Daoy (cell line): ENCODE data around the gene P4HB. TPM values are rescaled to one million over a fixed set of nuclear protein-coding genes. Genes with fewer than 3 reads are reported as not detected.

Source experiments
- DNase-seq: peaks from one replicate; pipeline ENCODE4 v3.0.0-alpha.2; 2015; ENCODE audit warnings: low read depth
- total RNA-seq: library from RNA; depleted of rRNA; stranded (reverse); fragments of >200 nt; shearing (Covaris generic); gene quantifications from 2 replicates; pipeline ENCODE4 v1.2.3, GENCODE V29; 2014

The P4HB gene
- total RNA-seq, 1 experiment from 2014 or later = 1,181 TPM

DNA sequence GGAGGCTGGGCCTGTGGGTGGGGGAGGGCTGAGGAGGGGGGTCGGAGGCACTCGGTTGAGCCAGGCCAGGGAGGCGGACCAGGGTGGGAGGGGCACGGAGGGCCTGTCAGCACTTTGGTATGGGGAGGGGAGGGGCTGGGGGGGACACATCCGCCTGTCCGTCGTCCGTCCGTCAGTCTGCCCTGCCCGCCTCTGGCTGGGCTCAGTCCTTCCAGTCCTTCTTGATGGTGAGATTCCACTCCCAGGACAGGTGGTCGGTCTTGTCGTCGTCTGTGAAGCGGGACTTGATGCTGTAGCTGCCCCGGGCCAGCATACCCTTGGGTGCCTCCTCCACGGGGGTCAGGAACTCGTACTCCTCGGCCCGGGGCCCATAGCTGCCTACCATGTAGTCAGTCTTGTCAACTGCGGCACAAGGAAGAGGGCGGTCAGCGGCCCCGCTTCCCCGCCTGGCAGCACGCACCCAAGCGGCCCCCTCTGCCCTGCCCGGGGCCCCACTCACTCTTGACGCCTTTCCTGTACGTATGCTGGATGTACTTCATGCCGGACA lies 8.4 kb upstream of the P4HB start:
- DNase-seq = peak; percentile 88

DNA sequence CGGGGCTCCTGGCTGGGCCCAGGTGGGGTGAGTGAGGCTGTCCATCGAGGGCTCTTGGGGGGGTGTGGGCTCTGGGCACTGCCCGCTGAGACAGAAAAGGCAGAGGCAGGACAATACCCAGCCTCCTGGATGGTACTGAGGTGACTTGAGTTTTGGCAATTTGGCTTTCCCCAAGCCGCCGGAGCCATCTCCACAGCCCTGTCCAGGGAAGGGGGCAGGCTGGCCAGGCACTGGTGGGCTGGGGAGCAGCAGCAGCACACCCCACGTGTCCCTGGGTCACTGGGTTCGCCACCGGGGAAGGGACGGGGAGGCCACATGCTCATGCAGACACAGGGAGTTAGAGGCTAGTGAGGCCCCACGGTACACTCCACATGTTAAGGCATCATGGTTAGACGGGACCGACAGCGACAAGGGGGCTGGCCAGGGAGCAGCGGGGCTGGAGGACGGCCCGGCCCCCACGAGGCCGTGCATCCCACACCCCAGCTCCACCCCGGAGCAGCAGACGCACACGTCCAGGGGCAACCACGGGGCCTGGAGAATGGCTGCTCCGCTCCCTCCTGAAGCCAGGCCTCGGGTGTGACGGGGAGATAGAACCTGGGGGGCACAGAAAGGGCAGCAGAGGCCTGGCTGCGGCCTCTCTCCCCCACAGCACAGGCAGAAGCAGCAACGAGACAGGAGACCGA lies 7.8 kb upstream of the P4HB start:
- peak; percentile 62 for DNase-seq

DNA sequence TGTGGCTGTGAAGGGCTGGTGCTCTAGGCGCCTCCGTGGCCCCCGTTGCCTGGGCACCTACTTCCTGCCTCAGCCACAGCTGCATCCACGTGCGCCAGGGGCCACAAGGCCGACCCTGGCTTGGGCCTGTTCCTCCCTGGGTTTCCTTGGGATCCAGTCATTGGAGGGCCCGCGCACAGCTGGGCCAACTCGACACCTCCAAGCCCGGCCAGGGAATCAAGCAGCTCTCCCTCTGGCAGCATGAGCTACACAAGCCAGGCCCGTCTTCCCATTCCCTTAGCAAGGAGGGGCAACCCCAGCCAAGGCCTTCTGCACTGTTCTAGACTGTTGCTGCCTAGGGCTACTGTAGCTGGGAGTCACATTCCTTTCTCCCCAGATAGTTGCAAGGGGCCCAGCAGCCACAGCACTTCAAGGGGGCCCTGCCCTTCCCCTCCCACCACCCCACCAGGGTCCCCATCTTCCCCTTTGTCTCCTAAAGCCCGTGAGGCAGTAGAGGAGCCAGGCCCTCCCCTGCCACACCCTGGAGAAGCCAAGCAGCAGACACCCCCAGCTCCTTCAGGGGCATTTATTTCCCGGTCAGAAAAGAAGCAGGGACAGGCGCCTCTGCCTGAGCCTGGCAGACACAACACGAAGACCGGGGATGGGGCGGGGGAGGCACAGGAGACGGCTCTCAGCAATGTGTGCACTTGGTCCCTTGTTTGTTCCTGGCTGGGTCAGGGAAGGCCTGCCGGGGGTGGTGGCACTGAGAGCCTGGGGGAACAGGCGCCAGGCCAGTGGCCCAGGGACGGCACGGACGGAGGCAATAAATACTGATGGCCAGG lies 7.0 kb upstream of the P4HB start:
- peak; percentile 67 for DNase-seq

DNA sequence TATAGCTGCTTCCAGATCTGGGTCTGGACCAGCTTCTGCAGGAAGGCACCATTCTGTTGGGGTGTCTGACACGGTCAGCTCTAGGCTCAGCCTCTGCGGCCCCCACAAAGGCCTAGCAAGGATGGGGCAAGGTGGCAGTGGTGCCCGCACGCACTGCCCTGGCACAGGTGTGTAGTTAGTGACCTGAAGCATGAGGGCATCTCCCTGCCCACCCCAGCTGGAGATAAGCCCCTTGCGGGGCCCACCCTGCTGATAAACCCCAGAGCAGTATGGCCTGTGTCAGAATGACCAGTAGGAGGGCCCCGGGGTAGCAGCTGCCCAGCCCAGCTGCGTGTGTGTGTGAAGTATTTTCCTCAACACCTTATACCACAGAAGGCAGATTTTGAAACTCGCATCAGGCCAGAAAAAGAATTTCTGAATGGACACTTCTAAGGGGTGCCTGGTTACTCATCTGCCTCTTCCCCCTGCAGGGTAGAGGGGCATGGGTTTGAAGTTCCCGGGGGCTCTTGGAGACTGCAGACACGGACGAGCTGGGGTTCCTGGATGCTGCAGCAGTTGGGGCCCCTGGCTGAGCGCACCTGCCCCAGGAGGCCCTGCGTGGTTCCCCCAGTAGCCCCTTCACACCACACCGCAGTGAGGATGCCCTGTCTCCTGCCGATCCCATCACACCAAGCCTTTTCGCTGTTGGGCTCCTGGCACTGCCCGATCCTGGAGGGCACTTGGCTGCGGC lies 6.3 kb upstream of the P4HB start:
- DNase-seq = no peak

DNA sequence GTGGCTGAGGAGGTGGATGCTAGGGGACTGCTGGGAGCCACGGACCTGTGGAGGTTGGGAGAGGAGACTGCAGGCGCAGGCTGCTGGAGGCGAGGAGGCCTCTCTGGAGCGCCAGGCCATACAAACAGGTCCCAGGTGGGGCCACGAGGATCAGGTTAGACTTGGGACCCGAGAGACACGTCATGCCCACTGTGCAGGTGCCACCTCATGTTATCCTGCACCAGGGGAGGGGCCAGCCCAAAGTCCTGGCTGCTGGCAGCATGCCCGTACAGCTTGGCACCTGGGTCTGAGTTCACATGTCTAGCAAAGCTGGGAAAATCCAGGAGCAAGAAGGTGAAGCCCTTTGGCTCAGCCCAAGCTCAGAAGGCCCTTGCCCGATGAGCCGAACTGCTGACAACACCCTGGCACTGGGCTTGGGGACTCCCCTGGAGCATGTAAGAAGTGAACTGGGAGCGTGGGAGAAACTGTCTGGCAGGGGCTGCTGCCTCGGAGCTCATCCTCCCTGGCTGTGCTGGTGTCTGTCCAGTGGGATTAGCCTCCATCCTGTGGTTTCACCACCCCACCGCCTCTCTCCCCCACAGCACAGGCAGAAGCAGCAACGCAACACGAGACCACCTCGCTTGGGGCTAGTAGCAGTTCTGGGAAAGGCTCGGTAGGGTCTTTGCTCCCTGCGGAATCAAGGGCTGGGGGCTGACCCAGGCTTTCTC lies 5.6 kb upstream of the P4HB start:
- peak; percentile 36 for DNase-seq

DNA sequence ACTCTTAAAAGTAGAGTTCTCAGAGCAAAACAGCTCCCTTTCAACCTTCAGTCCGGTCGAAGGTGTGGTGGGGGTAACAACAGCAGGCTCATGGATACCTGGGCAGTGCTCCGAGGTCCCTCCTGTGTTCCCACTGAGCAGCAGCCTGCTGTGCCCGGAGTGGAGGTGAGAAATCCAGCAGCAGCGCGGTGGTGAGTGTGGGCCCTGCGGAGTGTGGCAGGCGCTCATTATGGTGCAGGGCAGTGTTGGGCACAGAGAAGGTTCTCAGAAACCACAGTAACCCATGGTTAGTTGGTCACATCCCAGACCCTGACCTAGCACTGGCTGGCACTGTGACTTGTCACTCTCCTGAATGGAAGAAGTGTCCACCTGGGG lies 5.0 kb upstream of the P4HB start:
- DNase-seq = no peak

DNA sequence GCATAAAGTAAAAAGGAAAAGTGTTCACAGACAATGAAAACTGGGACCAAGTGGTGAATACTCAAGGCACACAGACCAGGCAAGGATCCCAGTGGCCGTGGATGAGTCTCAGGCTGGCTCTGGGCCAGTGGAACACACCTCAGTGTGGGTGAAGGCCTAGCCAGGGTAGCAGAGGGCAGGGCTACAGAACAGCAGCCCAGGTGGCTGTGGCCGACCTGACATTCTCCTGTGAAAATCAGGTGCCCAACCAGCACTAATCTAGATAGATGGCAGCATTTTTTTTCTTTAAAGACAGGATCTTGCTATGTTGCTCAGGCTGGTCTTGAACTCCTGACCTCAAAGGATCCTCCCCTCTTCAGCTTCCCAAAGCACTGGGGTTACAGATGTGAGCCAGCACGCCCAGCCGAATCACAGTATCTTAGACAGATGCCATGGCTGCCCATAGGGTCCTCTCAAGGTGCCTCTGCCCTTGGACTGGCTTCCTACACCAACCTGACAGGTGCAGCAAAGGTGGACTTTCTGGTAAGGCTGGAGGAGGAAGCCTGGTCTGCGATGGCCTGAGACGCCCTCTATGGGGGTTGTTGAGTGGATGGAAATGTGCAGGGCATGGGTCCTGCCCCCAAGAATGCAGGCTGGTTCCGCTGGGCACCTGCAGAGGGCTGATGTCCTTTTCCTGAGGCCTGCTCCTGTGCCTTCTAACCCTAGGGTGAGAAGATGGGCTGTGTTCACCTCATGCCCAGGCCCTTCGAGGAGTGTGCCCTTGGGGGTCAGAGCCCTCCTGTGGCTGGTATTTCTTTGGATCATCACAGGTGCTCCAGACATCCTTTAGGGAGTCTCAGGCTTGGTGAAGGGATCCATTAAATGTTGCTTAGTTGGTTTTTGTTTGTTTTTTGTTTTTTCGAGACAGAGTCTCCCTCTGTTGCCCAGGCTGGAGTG lies 3.8 kb upstream of the P4HB start:
- DNase-seq = no peak

DNA sequence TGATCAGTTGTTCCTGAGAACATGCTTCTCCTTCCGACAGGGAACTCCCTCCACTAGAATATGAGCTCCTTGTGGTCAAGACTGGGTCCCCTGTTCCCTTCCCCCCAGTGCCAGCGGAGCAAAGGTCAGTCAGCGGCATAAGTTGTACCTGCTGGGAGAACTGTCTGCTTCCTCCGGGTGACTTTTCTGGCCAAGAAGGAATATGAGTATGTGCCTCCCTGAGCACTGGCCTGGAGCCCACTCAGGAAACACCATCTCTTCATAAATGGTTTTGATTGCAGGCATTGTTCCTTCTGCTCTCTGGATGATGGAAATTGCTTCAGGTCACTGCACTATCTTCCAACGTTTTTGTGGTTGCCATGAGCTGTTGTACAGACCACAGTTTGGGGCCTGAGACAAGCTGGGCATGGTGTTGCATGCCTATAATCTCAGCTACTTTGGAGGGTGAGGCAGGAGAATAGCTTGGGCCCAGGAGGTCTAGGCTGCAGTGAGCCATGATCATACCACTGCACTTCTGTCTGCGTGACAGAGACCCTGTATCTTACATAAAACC lies 2.9 kb upstream of the P4HB start:
- DNase-seq = no peak

DNA sequence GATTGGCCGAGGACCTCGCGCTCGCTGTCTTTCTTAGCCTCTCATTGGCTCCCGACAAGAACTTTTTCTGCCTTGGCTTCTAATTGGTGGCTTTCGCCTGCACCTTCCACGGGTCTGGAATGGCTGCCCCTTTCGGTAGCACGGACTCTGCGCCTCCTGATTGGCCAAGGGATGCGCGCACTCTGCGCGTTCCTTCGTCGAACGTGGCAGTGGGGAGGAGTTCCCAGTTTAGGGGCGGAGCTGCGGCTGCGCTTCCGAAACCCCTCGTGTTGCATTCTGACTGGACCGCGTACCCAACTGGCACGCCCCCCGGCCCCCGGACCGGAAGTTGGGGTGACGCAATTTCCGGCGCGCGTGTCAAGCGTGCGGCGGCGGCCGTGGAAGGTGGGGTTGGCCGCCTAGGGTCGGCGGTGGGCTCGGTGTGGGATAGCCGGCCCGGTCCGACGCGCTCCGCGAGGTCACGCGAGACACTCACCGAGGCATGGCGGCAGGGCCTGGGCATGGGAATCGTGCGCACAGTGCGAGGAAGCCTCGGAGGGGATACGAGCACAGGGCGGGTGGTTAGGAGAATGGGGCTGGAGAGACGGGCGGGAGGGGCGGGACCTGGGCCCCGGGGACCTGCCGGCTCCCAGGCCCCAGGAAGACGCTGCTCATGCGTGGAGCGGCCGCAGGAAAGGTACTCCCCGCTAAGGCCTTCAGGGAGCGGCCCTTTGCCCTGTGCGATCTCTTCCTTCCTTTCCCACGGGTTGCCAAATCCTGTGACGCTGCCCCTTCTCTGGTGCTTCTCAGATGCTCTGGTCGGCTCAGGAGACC lies 627 bp upstream of the P4HB start:
- DNase-seq = peak; percentile 100

DNA sequence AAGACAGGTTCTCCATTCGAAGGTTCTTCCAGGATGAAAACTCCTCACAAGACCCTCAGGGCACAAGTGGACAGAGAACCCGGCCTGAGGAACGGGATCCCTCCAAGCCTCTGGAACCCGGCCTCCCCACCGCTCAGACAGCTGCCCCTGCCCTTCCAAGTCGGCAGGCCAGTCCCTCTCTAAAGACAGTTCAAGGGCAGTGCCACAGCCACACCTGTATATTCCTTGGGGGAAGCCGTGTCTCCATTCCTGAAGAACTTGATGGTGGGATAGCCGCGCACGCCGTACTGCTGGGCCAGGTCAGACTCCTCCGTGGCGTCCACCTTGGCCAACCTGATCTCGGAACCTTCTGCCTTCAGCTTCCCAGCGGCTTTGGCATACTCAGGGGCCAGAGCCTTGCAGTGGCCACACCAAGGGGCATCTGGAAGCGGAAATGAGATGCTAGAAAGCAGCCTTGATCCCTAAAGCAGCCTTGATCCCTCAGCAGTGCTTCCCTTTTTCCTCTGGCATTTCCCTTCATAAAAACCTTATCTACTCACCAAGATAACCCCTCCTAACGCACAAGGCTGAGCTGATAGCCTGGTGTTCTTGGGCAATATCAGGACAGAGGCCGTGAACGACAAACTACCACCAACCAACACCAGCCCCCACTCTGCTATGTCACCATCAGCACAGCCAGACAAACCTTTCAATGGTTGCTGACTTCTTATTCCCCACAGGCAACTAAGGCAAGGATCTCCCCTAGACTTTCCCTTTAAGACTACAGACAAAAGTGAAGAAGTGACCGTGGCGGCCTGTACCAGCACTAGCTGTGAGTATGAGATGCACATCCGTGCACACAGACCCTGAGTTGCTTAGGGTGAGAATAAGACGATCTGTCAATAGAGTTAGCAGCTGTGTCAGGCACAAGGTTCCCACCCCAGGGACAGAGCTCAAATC lies 1.1 kb downstream of the P4HB start:
- DNase-seq = no peak

DNA sequence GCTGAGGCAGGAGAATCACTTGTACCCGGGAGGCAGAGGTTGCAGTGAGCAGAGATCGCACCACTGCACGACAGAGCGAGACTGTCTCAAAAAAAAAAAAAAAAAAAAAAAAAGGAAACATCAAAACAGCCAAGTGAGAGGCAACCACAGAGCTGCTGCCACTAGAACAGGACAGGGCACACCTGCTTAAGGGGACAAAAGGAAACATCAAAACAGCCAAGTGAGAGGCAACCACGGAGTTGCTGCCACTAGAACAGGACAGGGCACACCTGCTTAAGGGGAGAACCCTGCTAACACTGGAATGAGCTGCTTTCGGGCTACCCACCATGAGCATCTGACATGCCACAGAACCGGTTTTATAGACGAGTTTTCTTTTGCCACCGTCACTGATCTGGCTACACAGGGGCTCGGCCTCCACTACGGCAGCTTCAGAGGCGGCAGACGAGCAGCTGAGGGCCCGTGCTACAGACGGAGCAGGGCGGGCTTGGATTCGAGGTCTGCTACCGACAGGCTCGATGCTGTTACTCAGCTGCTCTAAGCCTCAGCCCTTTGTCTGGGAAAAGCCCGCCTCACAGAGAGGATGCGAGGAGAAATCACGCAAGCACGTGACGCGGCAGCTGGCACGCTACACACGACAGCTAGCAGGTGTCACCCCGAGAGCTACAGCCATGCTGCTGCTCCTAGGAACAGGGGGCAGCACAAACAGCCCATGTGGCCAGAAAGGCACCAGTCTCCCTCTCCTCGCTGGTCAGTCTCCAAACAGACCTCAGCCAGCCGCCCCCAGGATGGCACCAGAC lies 2.0 kb downstream of the P4HB start:
- no peak for DNase-seq

DNA sequence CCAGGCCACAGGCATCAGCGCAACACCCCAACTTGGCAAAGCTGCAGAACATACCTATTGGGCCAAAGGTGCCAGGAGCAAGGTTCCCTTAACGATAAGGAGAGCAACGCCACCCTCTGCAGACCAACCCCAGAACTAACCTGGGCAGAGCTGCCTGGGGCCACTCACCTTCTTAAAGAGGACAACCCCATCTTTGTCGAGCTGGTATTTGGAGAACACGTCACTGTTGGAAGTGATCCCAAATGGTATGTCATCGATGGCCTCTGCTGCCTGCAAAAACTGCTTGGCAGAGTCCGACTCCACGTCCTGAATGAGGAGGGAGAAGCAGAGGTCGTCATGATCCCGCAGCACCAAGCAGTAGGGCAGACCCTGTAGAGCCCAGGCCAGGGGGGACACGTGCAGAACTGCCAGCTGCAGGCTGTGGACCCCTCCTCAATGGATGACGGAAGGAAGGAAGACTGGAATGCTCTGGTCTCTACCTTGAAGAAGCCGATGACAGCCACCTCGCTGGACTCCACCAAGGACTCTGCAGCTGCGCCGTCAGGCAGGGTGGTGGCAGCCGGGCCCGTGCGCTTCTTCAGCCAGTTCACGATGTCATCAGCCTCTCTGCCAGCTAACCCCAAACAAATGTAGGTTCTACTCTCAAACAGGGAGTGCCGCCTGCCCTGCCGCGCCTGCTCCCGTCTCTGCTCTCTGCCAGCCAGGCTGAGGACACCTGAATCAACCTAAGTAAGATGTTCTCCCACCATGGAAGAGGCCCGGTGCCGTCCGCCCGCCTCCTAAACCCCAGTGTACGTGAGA lies 5.2 kb downstream of the P4HB start:
- DNase-seq = no peak

DNA sequence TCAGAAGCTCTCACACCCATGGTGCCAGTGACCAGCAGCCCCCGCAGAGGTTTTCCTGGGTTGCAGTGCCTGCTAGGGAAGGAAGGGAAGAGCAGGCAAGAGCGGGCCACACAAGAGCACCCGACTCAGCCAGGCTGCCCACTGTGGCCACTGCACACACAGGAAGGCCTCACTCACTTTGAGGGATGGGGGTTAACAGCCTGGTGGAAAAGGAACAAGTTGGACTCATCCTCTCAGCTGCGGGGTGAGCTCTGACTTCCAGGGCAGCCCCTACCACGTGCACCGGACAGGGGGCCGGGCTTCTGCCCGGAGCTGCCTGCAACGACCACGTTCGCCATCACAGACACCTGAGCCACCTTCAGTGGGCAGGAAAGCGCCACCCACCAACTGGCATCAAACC lies 8.1 kb downstream of the P4HB start:
- DNase-seq = no peak

DNA sequence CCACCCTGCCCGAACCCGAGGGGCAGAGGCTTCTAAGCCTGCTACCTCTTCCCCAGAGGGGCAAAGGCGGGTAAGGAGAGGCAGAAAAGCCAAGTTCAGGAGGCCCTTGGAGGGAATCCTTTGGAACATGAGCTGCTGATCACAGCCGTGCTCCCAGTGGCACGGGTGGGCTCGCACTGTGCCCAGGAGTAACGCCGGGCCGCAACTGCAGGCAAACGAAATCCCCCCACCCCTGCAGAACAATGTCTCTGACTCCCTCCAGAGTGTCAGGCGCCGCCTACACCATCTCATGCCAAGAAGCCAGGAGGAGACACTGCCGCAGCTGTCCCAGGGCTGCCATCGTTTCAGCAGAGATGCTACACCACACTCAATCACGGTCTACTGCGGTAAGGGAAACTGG lies 8.9 kb downstream of the P4HB start:
- no peak for DNase-seq

DNA sequence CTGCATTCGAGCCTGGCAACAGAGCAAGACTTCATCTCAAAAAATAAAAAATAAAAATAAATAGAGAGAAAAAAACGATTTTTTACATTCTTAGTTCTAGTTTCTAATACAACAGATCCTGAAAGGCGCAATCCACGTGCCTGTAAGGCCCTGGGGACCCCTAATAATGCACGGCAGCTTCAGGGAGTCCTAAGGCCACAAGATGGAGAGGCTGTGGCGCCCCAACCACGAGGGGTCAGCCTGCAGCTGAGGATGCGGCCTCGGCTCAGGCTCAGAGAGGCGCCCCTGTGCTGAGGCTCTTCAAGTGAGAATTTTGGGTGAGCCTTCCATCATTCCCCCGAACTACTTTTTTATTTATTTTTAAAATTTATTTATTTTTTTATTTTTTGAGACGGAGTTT lies 10.9 kb downstream of the P4HB start:
- DNase-seq = no peak
